Natural killer cell (primary cell): ENCODE results near the gene ST3GAL2. TPM values are rescaled to one million over a fixed set of nuclear protein-coding genes. Genes with fewer than 3 reads are reported as not detected.

ENCODE experiments used
- ATAC-seq, 3 donors: fragments of 150-1000 bp in 2 of 3; fragments of 200-7000 bp in 1 of 3; cut with Tn5 transposase; 1 replicate in 1 of 3; 2 replicates in 2 of 3; pipeline ENCODE4 v1.10.0; 2021; ENCODE audit warnings: mild to moderate bottlenecking in 2 of 3, moderate library complexity in 2 of 3
- DNase-seq, 2 donors: peaks; one replicate each; pipeline versions ENCODE4 v3.0.0 to v3.0.0-alpha.2; 2013 to 2021; ENCODE audit warnings: mixed read lengths in 1 of 2
- H3K27ac ChIP-seq: one replicate; pipeline ENCODE4 v1.5.1; 2013; ENCODE audit warnings: mild to moderate bottlenecking, low read length
- H3K27me3 ChIP-seq: one replicate; pipeline ENCODE4 v1.6.1; 2013; ENCODE audit warnings: low read length; ENCODE audit not compliant: control insufficient read depth, insufficient read depth
- H3K36me3 ChIP-seq: one replicate; pipeline ENCODE4 v1.6.1; 2013; ENCODE audit warnings: low read length; ENCODE audit not compliant: control insufficient read depth, insufficient read depth
- H3K4me1 ChIP-seq: one replicate; pipeline ENCODE4 v1.6.1; 2013; ENCODE audit warnings: low read length; ENCODE audit not compliant: control insufficient read depth, insufficient read depth
- H3K4me3 ChIP-seq: one replicate; pipeline ENCODE4 v1.5.1; 2013; ENCODE audit warnings: low read length
- H3K9me3 ChIP-seq: one replicate; pipeline ENCODE4 v1.6.1; 2013; ENCODE audit warnings: low read length; ENCODE audit not compliant: control insufficient read depth, insufficient read depth
- H3K27ac Mint-ChIP-seq, 2 donors: one replicate each; pipeline ENCODE4 v1.8.0; 2022; ENCODE audit warnings: mild to moderate bottlenecking in 2 of 2, mixed read lengths in 2 of 2, moderate library complexity in 1 of 2
- H3K27me3 Mint-ChIP-seq, 2 donors: one replicate each; pipeline ENCODE4 v1.8.0; 2022; ENCODE audit warnings: low read depth in 2 of 2, mixed read lengths in 2 of 2
- H3K36me3 Mint-ChIP-seq: one replicate; pipeline ENCODE4 v1.8.0; 2022; ENCODE audit warnings: mixed read lengths
- H3K4me1 Mint-ChIP-seq, 2 donors: one replicate each; pipeline ENCODE4 v1.8.0; 2022; ENCODE audit warnings: mixed read lengths in 2 of 2
- H3K4me3 Mint-ChIP-seq: one replicate; pipeline ENCODE4 v1.8.0; 2022; ENCODE audit warnings: mild to moderate bottlenecking, moderate library complexity, mixed read lengths
- H3K9me3 Mint-ChIP-seq, 2 donors: one replicate each; pipeline ENCODE4 v1.8.0; 2022; ENCODE audit warnings: mixed read lengths in 2 of 2
- WGBS: methylation state at CpG from one replicate; pipeline ENCODE4 v1.1.7; 2013; ENCODE audit warnings: missing lambda C conversion rate; ENCODE audit not compliant: insufficient coverage; 5-methylcytosine and 5-hydroxymethylcytosine counted together
- intact Hi-C: fragments of 100-400 bp; cut with micrococcal nuclease; formaldehyde crosslinking; loops from one replicate; pipeline ENCODE4 v1.14.2; 2022
- total RNA-seq, 4 donors: library from RNA; stranded (reverse); fragments of 120-200 nt in 1 of 4; gene quantifications; one replicate each; pipeline versions ENCODE4 v1.2.3 to v1.2.4, GENCODE V29; 2013 to 2022
- TF ChIP-seq, protein P1 (sequence below): fragments of 200-600 bp; IDR thresholded peaks from one replicate; pipeline ENCODE4 v1.8.0; 2022; ENCODE audit warnings: antibody characterized with exemption

ST3GAL2 gene
- 10 to 100 TPM; 25.9 to 39.1 (median 36.9) TPM for total RNA-seq
- 25.0 TPM for total RNA-seq (2013)

GRCh38 chr16:70438969-70439862 is at the start of gene ST3GAL2:
TSS of gene ST3GAL2 (minus strand) at chr16:70439100. CDS start at chr16:70398530, 40,570 bp downstream.
- no peaks in the 10 kb centered on the region for H3K36me3 ChIP-seq
- Mint-ChIP-seq H3K36me3 (no peaks in the 10 kb centered on the region), H3K4me1 (peaks cover 19 to 24% of the 10 kb centered on the region in 2 donors), H3K27me3 (no peaks in the 10 kb centered on the region), H3K27ac (peak within 1 kb of the TSS; percentile 74 to 89), H3K9me3 (no peaks in the 10 kb centered on the region), H3K4me3 (peak within 1 kb of the TSS; percentile 96)
- no peaks in the 10 kb centered on the region for H3K27me3 ChIP-seq
- H3K9me3 ChIP-seq: no peaks in the 10 kb centered on the region
- TF ChIP-seq, protein P1, sequence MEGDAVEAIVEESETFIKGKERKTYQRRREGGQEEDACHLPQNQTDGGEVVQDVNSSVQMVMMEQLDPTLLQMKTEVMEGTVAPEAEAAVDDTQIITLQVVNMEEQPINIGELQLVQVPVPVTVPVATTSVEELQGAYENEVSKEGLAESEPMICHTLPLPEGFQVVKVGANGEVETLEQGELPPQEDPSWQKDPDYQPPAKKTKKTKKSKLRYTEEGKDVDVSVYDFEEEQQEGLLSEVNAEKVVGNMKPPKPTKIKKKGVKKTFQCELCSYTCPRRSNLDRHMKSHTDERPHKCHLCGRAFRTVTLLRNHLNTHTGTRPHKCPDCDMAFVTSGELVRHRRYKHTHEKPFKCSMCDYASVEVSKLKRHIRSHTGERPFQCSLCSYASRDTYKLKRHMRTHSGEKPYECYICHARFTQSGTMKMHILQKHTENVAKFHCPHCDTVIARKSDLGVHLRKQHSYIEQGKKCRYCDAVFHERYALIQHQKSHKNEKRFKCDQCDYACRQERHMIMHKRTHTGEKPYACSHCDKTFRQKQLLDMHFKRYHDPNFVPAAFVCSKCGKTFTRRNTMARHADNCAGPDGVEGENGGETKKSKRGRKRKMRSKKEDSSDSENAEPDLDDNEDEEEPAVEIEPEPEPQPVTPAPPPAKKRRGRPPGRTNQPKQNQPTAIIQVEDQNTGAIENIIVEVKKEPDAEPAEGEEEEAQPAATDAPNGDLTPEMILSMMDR: no peak
- peak within 1 kb of the TSS; percentile 41 for H3K27ac ChIP-seq
- ATAC-seq (peak; percentile 96 to 99 (median 96)), DNase-seq (peak; percentile 85 to 95)
- peaks cover 25% of the 10 kb centered on the region for H3K4me1 ChIP-seq
- peak within 1 kb of the TSS; percentile 66 for H3K4me3 ChIP-seq
- WGBS: 1% methylated on average over 78 of the region's 86 CpGs
- intact Hi-C loops: loop anchor here (1.0 to 5.0 kb wide), 4 partner anchors 15 to 84 kb away; partner anchors contain the start of genes COG4, FCSK and SF3B3

DNA sequence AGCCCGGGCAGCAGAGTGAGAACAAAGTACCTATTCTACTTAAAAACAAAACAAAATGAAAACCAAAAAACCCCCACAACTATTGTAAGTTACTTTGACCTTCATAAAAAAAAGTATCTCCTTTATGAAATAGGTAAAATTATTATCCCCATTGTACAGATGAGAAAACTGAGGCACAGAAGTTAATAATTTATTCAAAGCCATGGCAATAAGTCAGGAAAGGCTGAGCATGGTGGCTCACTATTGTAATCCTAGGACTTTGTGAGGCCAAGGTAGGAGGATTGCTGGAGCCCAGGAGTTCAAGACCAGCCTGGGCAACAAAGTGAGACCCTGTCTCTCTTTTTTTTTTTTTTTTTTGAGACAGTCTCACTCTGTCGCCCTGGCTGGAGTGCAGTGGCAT is 46.0 kb upstream of the ST3GAL2 start:
- Histone ChIP-seq H3K27ac (no peak overlapping the region), H3K4me1 (no peaks in the 10 kb centered on the region), H3K9me3 (no peaks in the 10 kb centered on the region), H3K27me3 (no peaks in the 10 kb centered on the region), H3K36me3 (peaks cover 43% of the 10 kb centered on the region), H3K4me3 (no peak overlapping the region)
- intact Hi-C loops: no loop called here
- Mint-ChIP-seq H3K4me3 (no peak overlapping the region), H3K27ac (no peak overlapping the region), H3K4me1 (no peaks in the 10 kb centered on the region), H3K36me3 (no peaks in the 10 kb centered on the region), H3K27me3 (no peaks in the 10 kb centered on the region), H3K9me3 (no peaks in the 10 kb centered on the region)
- DNase-seq (no peak), ATAC-seq (no peak)
- WGBS: 95% methylated on average over 2 of the region's 2 CpGs
- TF ChIP-seq, protein P1: no peak

DNA sequence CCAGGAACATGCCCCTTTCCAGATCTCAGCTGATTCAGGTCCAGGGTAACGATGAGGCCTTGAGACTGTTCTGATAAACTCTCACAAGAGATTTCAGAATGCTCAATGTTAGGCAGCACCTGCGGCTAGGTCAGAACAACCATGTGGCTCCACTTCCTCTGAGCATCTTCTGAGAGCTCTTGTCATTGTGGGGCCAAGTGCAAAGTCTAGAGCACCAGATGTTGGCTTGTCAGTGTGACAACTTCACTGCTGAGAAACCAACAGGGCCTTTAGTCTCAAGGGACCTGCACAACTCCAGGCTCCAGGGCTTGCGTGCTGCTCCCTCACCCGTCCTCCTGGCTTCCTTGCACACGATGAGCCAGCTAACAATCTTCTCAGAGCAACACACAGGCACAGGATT is 44.5 kb upstream of the ST3GAL2 start:
- Mint-ChIP-seq H3K4me1 (no peaks in the 10 kb centered on the region), H3K27ac (no peak overlapping the region), H3K27me3 (no peaks in the 10 kb centered on the region), H3K9me3 (no peaks in the 10 kb centered on the region), H3K4me3 (no peak overlapping the region), H3K36me3 (no peaks in the 10 kb centered on the region)
- peaks cover 3% of the 10 kb centered on the region for H3K4me1 ChIP-seq
- H3K9me3 ChIP-seq: no peaks in the 10 kb centered on the region
- 93% methylated on average over 5 of the region's 5 CpGs for WGBS
- peaks cover 47% of the 10 kb centered on the region for H3K36me3 ChIP-seq
- ATAC-seq (no peak), DNase-seq (no peak)
- no peak overlapping the region for H3K4me3 ChIP-seq
- TF ChIP-seq, protein P1: no peak
- intact Hi-C loops: no loop called here
- no peaks in the 10 kb centered on the region for H3K27me3 ChIP-seq
- H3K27ac ChIP-seq: no peak overlapping the region
